Astrocyte (in vitro differentiated cells and primary cell): ENCODE measurements around the gene PPP2R2B. TPM values are rescaled to one million over a fixed set of nuclear protein-coding genes. Genes with fewer than 3 reads are reported as not detected.

Experiments
- DNase-seq: peaks from one replicate; pipeline ENCODE4 v3.0.0-alpha.2; 2010; ENCODE audit warnings: low read depth
- FAIRE-seq: peaks from 2 replicates; lab custom pipeline; 2011; peaks lifted over from hg19 to GRCh38; lab: Jason Lieb, UNC
- H2AFZ ChIP-seq: 2 replicates; pipeline ENCODE4 v1.6.0; 2012; ENCODE audit warnings: low read depth, low read length, inconsistent platforms
- H3K27ac ChIP-seq: 2 replicates; pipeline ENCODE4 v1.5.1; 2011; ENCODE audit warnings: low read depth, low read length, inconsistent platforms
- H3K27me3 ChIP-seq: 2 replicates; pipeline ENCODE4 v1.6.0; 2011; ENCODE audit warnings: low read length, inconsistent platforms; ENCODE audit not compliant: insufficient read depth
- H3K36me3 ChIP-seq: 2 replicates; pipeline ENCODE4 v1.5.1; 2011; ENCODE audit warnings: low read length, inconsistent platforms; ENCODE audit not compliant: insufficient read depth
- H3K4me1 ChIP-seq: 2 replicates; pipeline ENCODE4 v1.5.1; 2011; ENCODE audit warnings: low read length, inconsistent platforms; ENCODE audit not compliant: insufficient read depth
- H3K4me2 ChIP-seq: 2 replicates; pipeline ENCODE4 v1.6.0; 2012; ENCODE audit warnings: low read length, inconsistent platforms
- H3K4me3 ChIP-seq: 2 replicates; pipeline ENCODE4 v1.5.1; 2011; ENCODE audit warnings: low read depth, mild to moderate bottlenecking, low read length, inconsistent platforms; ENCODE audit not compliant: insufficient read depth
- H3K79me2 ChIP-seq: 2 replicates; pipeline ENCODE4 v1.6.0; 2012; ENCODE audit warnings: mild to moderate bottlenecking, low read length, inconsistent platforms; ENCODE audit not compliant: insufficient read depth
- H3K9ac ChIP-seq: 2 replicates; pipeline ENCODE4 v1.6.0; 2012; ENCODE audit warnings: mild to moderate bottlenecking, low read length, inconsistent platforms
- H3K9me3 ChIP-seq: 2 replicates; pipeline ENCODE4 v1.5.1; 2012; ENCODE audit warnings: low read depth, mild to moderate bottlenecking, low read length, inconsistent platforms; ENCODE audit not compliant: insufficient read depth
- H4K20me1 ChIP-seq: 2 replicates; pipeline ENCODE4 v1.6.0; 2012; ENCODE audit warnings: low read length, inconsistent platforms; ENCODE audit not compliant: insufficient read depth
- H3K27ac Mint-ChIP-seq: one replicate; pipeline ENCODE4 v1.8.0; 2021; ENCODE audit warnings: mild to moderate bottlenecking, mixed read lengths; ENCODE audit not compliant: unreplicated experiment
- H3K27me3 Mint-ChIP-seq: one replicate; pipeline ENCODE4 v1.8.0; 2021; ENCODE audit warnings: low read depth, mixed read lengths; ENCODE audit not compliant: unreplicated experiment
- H3K36me3 Mint-ChIP-seq: one replicate; pipeline ENCODE4 v1.8.0; 2021; ENCODE audit warnings: low read depth, mixed read lengths; ENCODE audit not compliant: unreplicated experiment
- H3K4me1 Mint-ChIP-seq: one replicate; pipeline ENCODE4 v1.8.0; 2021; ENCODE audit warnings: low read depth, mixed read lengths; ENCODE audit not compliant: unreplicated experiment
- H3K4me3 Mint-ChIP-seq: one replicate; pipeline ENCODE4 v1.8.0; 2021; ENCODE audit warnings: mild to moderate bottlenecking, moderate library complexity, mixed read lengths; ENCODE audit not compliant: unreplicated experiment
- H3K9me3 Mint-ChIP-seq: one replicate; pipeline ENCODE4 v1.8.0; 2021; ENCODE audit warnings: mild to moderate bottlenecking, mixed read lengths; ENCODE audit not compliant: unreplicated experiment
- CTCF ChIP-seq: IDR thresholded peaks from 2 replicates; pipeline ENCODE4 v1.5.1; 2011; ENCODE audit warnings: low read depth, mild to moderate bottlenecking, inconsistent platforms, low read length, moderate library complexity; ENCODE audit not compliant: insufficient read depth
- EZH2 ChIP-seq: IDR thresholded peaks from 2 replicates; pipeline ENCODE4 v1.6.1; 2012; ENCODE audit warnings: mild to moderate bottlenecking, low read length, inconsistent platforms; ENCODE audit not compliant: insufficient read depth
- total RNA-seq: library from RNA; stranded (reverse); gene quantifications from 2 replicates; pipeline ENCODE4 v1.2.1, GENCODE V29; 2021

Gene PPP2R2B
- total RNA-seq, 1 donor from 2014 or later = 5.2 TPM

- no peak overlapping the region for H3K9ac ChIP-seq
- H3K27me3 ChIP-seq = no peaks in the 10 kb centered on the region
- no peaks in the 10 kb centered on the region for H3K36me3 ChIP-seq
- no peak overlapping the region for H3K27ac Mint-ChIP-seq
- no peaks in the 10 kb centered on the region for H3K4me1 Mint-ChIP-seq
- H3K4me1 ChIP-seq = peaks cover 5% of the 10 kb centered on the region
- H3K4me3 Mint-ChIP-seq = no peak overlapping the region
- no peaks in the 10 kb centered on the region for H3K9me3 Mint-ChIP-seq
- H3K27me3 Mint-ChIP-seq = no peaks in the 10 kb centered on the region
- no peak overlapping the region for H3K4me2 ChIP-seq
- H3K9me3 ChIP-seq = no peaks in the 10 kb centered on the region
- FAIRE-seq = no peak
- no peak overlapping the region for H3K4me3 ChIP-seq
- no peaks in the 10 kb centered on the region for H4K20me1 ChIP-seq
- H3K79me2 ChIP-seq = no peaks in the 10 kb centered on the region
- no peak for TF ChIP-seq EZH2
- TF ChIP-seq CTCF = no peak
- no peak overlapping the region for H3K27ac ChIP-seq
- no peaks in the 10 kb centered on the region for H3K36me3 Mint-ChIP-seq
- H2AFZ ChIP-seq = no peak overlapping the region
- no peak for DNase-seq
Observed at GRCh38 chr5:146671561-146672295, 206.8 kb downstream of the PPP2R2B start.

DNA sequence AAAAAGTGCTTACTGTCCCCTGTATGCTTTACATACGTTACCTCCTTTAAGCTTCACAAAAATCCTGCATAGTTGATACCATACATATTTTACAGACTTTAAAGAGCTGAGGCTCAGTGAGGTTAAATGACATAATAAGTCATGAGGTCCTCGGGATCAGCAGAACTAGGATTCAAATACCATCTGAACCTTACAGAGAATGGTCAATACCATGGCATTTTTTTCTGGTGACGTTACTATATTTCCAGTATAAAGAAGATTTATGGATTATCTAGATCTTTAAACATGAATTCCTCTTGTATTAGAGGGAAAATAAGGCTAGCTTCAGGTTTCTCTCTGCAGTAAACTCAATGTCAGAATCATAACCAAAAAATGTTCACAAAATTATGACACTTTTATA, 208.9 kb downstream of the PPP2R2B start:
- Histone ChIP-seq H3K27ac (no peak overlapping the region), H3K36me3 (no peaks in the 10 kb centered on the region), H4K20me1 (no peaks in the 10 kb centered on the region), H3K27me3 (no peaks in the 10 kb centered on the region), H3K9me3 (no peaks in the 10 kb centered on the region), H3K4me2 (no peak overlapping the region), H3K9ac (no peak overlapping the region), H3K4me1 (peaks cover 5% of the 10 kb centered on the region), H3K79me2 (no peaks in the 10 kb centered on the region), H3K4me3 (no peak overlapping the region), H2AFZ (no peak overlapping the region)
- no peaks in the 10 kb centered on the region for H3K36me3 Mint-ChIP-seq
- H3K27me3 Mint-ChIP-seq = no peaks in the 10 kb centered on the region
- H3K4me1 Mint-ChIP-seq = no peaks in the 10 kb centered on the region
- TF ChIP-seq CTCF = no peak
- no peak for TF ChIP-seq EZH2
- H3K9me3 Mint-ChIP-seq = no peaks in the 10 kb centered on the region
- no peak overlapping the region for H3K27ac Mint-ChIP-seq
- FAIRE-seq (no peak), DNase-seq (no peak)
- H3K4me3 Mint-ChIP-seq = no peak overlapping the region

- Histone ChIP-seq H3K9ac (peak overlapping the region; percentile 37), H3K9me3 (no peaks in the 10 kb centered on the region), H3K27ac (peak overlapping the region; percentile 53), H3K4me3 (no peak overlapping the region), H2AFZ (peak overlapping the region; percentile 49), H3K4me2 (peak overlapping the region; percentile 20), H3K27me3 (no peaks in the 10 kb centered on the region), H3K4me1 (peaks cover 5% of the 10 kb centered on the region), H4K20me1 (no peaks in the 10 kb centered on the region), H3K36me3 (no peaks in the 10 kb centered on the region), H3K79me2 (no peaks in the 10 kb centered on the region)
- TF ChIP-seq CTCF (no peak), EZH2 (no peak)
- Mint-ChIP-seq H3K4me1 (no peaks in the 10 kb centered on the region), H3K4me3 (no peak overlapping the region), H3K36me3 (no peaks in the 10 kb centered on the region), H3K27me3 (no peaks in the 10 kb centered on the region), H3K9me3 (no peaks in the 10 kb centered on the region), H3K27ac (no peak overlapping the region)
- DNase-seq (peak; percentile 84), FAIRE-seq (no peak)
Observed at GRCh38 chr5:146667633-146668272, 210.8 kb downstream of the PPP2R2B start.
